HL-60 (cell line): ENCODE measurements around the gene OSBPL2.

ENCODE experiments used
- CTCF ChIP-seq: IDR thresholded peaks from one replicate; pipeline ENCODE4 v1.5.1; 2011; ENCODE audit warnings: low read length, control low read depth, inconsistent platforms; ENCODE audit not compliant: insufficient read depth
- POLR2AphosphoS5 ChIP-seq: IDR thresholded peaks from 2 replicates; pipeline ENCODE4 v1.6.1; 2012; ENCODE audit warnings: low read depth
- TF ChIP-seq, protein P1 (sequence below): IDR thresholded peaks from 2 replicates; pipeline ENCODE4 v1.6.1; 2012; ENCODE audit warnings: low read depth; ENCODE audit not compliant: insufficient replicate concordance

DNA sequence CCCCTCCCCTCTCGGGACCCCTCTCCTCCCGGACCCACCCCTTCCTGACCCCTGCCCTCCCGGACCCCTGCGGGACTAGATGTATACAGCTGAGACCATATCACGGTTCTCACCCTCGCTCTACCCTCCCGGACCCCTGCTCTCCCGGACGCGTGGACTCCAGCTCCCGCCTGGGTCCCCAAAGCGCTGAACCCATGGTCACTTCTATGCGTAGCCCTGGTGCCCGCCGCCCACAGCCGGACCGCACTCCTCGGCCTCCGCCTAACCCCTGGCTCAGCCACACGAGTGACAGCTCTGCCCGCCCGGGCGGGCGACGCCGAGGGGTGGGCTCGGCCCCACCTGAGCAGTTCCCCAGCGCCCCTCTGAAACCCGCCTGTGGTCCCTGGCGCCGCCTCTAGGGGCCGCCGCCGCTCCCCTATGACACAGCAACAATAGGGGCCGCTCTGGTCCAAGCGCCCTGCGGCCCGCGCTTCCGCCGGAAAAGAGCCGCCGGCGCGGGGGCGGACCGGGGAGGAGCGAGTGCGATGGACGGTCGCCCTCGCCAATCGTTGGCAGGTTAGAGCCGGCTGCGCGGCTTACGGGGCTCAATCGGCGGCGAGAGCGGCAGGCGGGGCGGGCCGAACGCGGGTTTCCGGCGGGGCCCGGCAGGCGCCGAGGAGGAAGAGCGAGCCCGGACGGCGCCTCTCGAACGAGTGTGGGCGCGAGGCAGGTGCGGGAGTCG is 64.2 kb downstream of the OSBPL2 start, which contains the start of gene ADRM1:
- peak; percentile 40 for TF ChIP-seq CTCF
- peak; percentile 27 for TF ChIP-seq POLR2AphosphoS5
- TF ChIP-seq, protein P1, sequence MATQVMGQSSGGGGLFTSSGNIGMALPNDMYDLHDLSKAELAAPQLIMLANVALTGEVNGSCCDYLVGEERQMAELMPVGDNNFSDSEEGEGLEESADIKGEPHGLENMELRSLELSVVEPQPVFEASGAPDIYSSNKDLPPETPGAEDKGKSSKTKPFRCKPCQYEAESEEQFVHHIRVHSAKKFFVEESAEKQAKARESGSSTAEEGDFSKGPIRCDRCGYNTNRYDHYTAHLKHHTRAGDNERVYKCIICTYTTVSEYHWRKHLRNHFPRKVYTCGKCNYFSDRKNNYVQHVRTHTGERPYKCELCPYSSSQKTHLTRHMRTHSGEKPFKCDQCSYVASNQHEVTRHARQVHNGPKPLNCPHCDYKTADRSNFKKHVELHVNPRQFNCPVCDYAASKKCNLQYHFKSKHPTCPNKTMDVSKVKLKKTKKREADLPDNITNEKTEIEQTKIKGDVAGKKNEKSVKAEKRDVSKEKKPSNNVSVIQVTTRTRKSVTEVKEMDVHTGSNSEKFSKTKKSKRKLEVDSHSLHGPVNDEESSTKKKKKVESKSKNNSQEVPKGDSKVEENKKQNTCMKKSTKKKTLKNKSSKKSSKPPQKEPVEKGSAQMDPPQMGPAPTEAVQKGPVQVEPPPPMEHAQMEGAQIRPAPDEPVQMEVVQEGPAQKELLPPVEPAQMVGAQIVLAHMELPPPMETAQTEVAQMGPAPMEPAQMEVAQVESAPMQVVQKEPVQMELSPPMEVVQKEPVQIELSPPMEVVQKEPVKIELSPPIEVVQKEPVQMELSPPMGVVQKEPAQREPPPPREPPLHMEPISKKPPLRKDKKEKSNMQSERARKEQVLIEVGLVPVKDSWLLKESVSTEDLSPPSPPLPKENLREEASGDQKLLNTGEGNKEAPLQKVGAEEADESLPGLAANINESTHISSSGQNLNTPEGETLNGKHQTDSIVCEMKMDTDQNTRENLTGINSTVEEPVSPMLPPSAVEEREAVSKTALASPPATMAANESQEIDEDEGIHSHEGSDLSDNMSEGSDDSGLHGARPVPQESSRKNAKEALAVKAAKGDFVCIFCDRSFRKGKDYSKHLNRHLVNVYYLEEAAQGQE = peak; percentile 12
